GM23338 (cell line): ENCODE results near the gene FTO. TPM values are rescaled to one million over a fixed set of nuclear protein-coding genes. Genes with fewer than 3 reads are reported as not detected.

Experiments
- ATAC-seq: fragments of 200-7000 bp; cut with Tn5 transposase; 3 replicates; pipeline ENCODE4 v1.9.1; 2020
- DNase-seq: peaks from one replicate; pipeline ENCODE4 v3.0.0-alpha.2; 2015; ENCODE audit warnings: low spot score
- H2AFZ ChIP-seq: fragments of 200-600 bp; sonication (generic); 2 replicates; pipeline ENCODE4 v1.8.0; 2016; ENCODE audit warnings: antibody characterized with exemption, mild to moderate bottlenecking, moderate library complexity
- H3F3A ChIP-seq: fragments of 200-600 bp; sonication (generic); replicated peaks from 2 replicates; pipeline ENCODE4 v1.8.0; 2017; ENCODE audit warnings: antibody characterized with exemption, mixed run types, low read depth
- H3K27ac ChIP-seq: fragments of 200-600 bp; sonication (generic); 2 replicates; pipeline ENCODE4 v1.6.1; 2016; ENCODE audit warnings: low read depth
- H3K27me3 ChIP-seq: fragments of 200-600 bp; sonication (generic); 2 replicates; pipeline ENCODE4 v1.8.0; 2016; ENCODE audit warnings: mild to moderate bottlenecking, mixed run types, moderate library complexity; ENCODE audit not compliant: insufficient read depth
- H3K36me3 ChIP-seq: fragments of 200-600 bp; sonication (generic); 2 replicates; pipeline ENCODE4 v1.8.0; 2016; ENCODE audit warnings: mild to moderate bottlenecking; ENCODE audit not compliant: insufficient read depth
- H3K4me1 ChIP-seq: fragments of 200-600 bp; sonication (generic); 2 replicates; pipeline ENCODE4 v1.8.0; 2016; ENCODE audit warnings: mild to moderate bottlenecking, moderate library complexity; ENCODE audit not compliant: insufficient read depth
- H3K4me2 ChIP-seq: fragments of 200-600 bp; sonication (generic); 2 replicates; pipeline ENCODE4 v1.7.1; 2017; ENCODE audit warnings: mixed run types
- H3K4me3 ChIP-seq: fragments of 200-600 bp; sonication (generic); 2 replicates; pipeline ENCODE4 v1.6.1; 2016; ENCODE audit warnings: mixed run types
- H3K79me2 ChIP-seq: fragments of 200-600 bp; sonication (generic); replicated peaks from 2 replicates; pipeline ENCODE4 v1.8.0; 2017; ENCODE audit warnings: mild to moderate bottlenecking; ENCODE audit not compliant: insufficient read depth
- H3K9me2 ChIP-seq: fragments of 200-600 bp; sonication (generic); 2 replicates; pipeline ENCODE4 v1.8.0; 2017; ENCODE audit not compliant: insufficient read depth
- H4K20me1 ChIP-seq: fragments of 200-600 bp; sonication (generic); replicated peaks from 2 replicates; pipeline ENCODE4 v1.8.0; 2017; ENCODE audit warnings: mild to moderate bottlenecking; ENCODE audit not compliant: insufficient read depth
- H3K27ac Mint-ChIP-seq: 2 replicates; pipeline ENCODE4 v1.8.0; 2020; ENCODE audit warnings: inconsistent platforms, mild to moderate bottlenecking, moderate library complexity, mixed read lengths
- H3K27me3 Mint-ChIP-seq: 3 replicates; pipeline ENCODE4 v1.8.0; 2022; ENCODE audit warnings: low read depth, mild to moderate bottlenecking, moderate library complexity, mixed read lengths, inconsistent platforms; ENCODE audit not compliant: insufficient read depth, poor library complexity
- H3K36me3 Mint-ChIP-seq: 3 replicates; pipeline ENCODE4 v1.8.0; 2021; ENCODE audit warnings: low read depth, mild to moderate bottlenecking, inconsistent platforms, moderate library complexity, mixed read lengths
- H3K4me1 Mint-ChIP-seq: 3 replicates; pipeline ENCODE4 v1.8.0; 2020; ENCODE audit warnings: mild to moderate bottlenecking, inconsistent platforms, mixed read lengths
- H3K4me3 Mint-ChIP-seq: 3 replicates; pipeline ENCODE4 v1.8.0; 2021; ENCODE audit warnings: moderate library complexity, mild to moderate bottlenecking, inconsistent platforms, mixed read lengths
- H3K9me3 Mint-ChIP-seq: 3 replicates; pipeline ENCODE4 v1.8.0; 2020; ENCODE audit warnings: moderate library complexity, mild to moderate bottlenecking, inconsistent platforms, mixed read lengths
- CREB1 ChIP-seq: fragments of 250-450 bp; sonication (Bioruptor Pico); IDR thresholded peaks from 2 replicates; pipeline ENCODE4 v1.5.0; 2020; ENCODE audit warnings: low read depth, mild to moderate bottlenecking, moderate library complexity
- CTCF ChIP-seq, 2 experiments: fragments of 200-600 bp in 1 of 2; sonication (generic) in 1 of 2; conservative IDR thresholded peaks; 2 replicates each; pipeline versions ENCODE4 v1.5.1 to v1.6.1; 2016 to 2017; ENCODE audit warnings: antibody characterized with exemption in 2 of 2, low read depth in 2 of 2, mild to moderate bottlenecking in 2 of 2, moderate library complexity in 1 of 2
- ETS1 ChIP-seq: IDR thresholded peaks from 2 replicates; pipeline ENCODE4 v1.6.1; 2016; ENCODE audit warnings: antibody characterized with exemption
- EZH2 ChIP-seq: fragments of 200-600 bp; sonication (generic); IDR thresholded peaks from one replicate; pipeline ENCODE4 v1.8.0; 2017; ENCODE audit warnings: antibody characterized with exemption, mild to moderate bottlenecking, low read depth; ENCODE audit not compliant: unreplicated experiment
- EZH2phosphoT487 ChIP-seq: fragments of 200-600 bp; sonication (generic); IDR thresholded peaks from one replicate; pipeline ENCODE4 v1.8.1; 2018; ENCODE audit warnings: antibody characterized with exemption; ENCODE audit not compliant: unreplicated experiment
- JUNB ChIP-seq: IDR thresholded peaks from one replicate; pipeline ENCODE4 v1.6.1; 2016; ENCODE audit warnings: antibody characterized with exemption; ENCODE audit not compliant: unreplicated experiment
- NANOG ChIP-seq: IDR thresholded peaks from 2 replicates; pipeline ENCODE4 v1.6.1; 2016; ENCODE audit warnings: antibody characterized with exemption, borderline replicate concordance
- POLR2AphosphoS5 ChIP-seq: IDR thresholded peaks from 2 replicates; pipeline ENCODE4 v1.6.1; 2016; ENCODE audit warnings: antibody characterized with exemption, low read depth
- REST ChIP-seq: IDR thresholded peaks from one replicate; pipeline ENCODE4 v1.6.1; 2018; ENCODE audit warnings: antibody characterized with exemption; ENCODE audit not compliant: unreplicated experiment
- STAT1 ChIP-seq: IDR thresholded peaks from one replicate; pipeline ENCODE4 v1.6.1; 2016; ENCODE audit warnings: antibody characterized with exemption; ENCODE audit not compliant: unreplicated experiment
- ZNF114 ChIP-seq: fragments of 250-450 bp; sonication (Bioruptor Pico); IDR thresholded peaks from 2 replicates; pipeline ENCODE4 v1.5.0; 2020; ENCODE audit warnings: mild to moderate bottlenecking, moderate library complexity
- ZNF331 ChIP-seq: fragments of 250-450 bp; sonication (Bioruptor Pico); IDR thresholded peaks from 2 replicates; pipeline ENCODE4 v1.5.0; 2020; ENCODE audit warnings: low read depth, mild to moderate bottlenecking, moderate library complexity
- polyA plus RNA-seq: library from polyadenylated mRNA; unstranded; fragments of >200 nt; fragmentation: Nextera tagmentation; extraction: Ambion mirVana; gene quantifications from 2 replicates; pipeline ENCODE4 v1.2.1, GENCODE V29; 2016
- total RNA-seq: library from RNA; depleted of rRNA; stranded (reverse); fragments of >200 nt; shearing (Covaris generic); gene quantifications from 2 replicates; pipeline ENCODE4 v1.2.3, GENCODE V29; 2014

The FTO gene
- total and polyA plus RNA-seq, 2 experiments from 2014 or later = 17.7 to 69.6 TPM

- no peaks in the 10 kb centered on the region for H3K9me3 Mint-ChIP-seq
- Histone ChIP-seq H3F3A (no peaks in the 10 kb centered on the region), H3K36me3 (no peaks in the 10 kb centered on the region), H3K4me2 (no peak overlapping the region), H3K79me2 (peaks cover 54% of the 10 kb centered on the region), H3K27ac (no peak overlapping the region), H3K9me2 (no peaks in the 10 kb centered on the region), H4K20me1 (peaks cover 15% of the 10 kb centered on the region), H3K27me3 (no peaks in the 10 kb centered on the region), H2AFZ (no peak overlapping the region), H3K4me1 (no peaks in the 10 kb centered on the region), H3K4me3 (no peak overlapping the region)
- no peak for TF ChIP-seq NANOG
- TF ChIP-seq ZNF331 = no peak
- no peak for TF ChIP-seq ETS1
- no peak for TF ChIP-seq CTCF (conservative IDR thresholded peaks at IDR 0.05; ENCODE audit: low read depth in 2 of 2)
- TF ChIP-seq STAT1 = no peak
- TF ChIP-seq EZH2phosphoT487 = no peak
- TF ChIP-seq POLR2AphosphoS5 = no peak
- DNase-seq = no peak
- H3K4me3 Mint-ChIP-seq = no peak overlapping the region
- peaks cover 4% of the 10 kb centered on the region; the same call in 1 of the 3 replicates for H3K4me1 Mint-ChIP-seq
- no peak for ATAC-seq
- peak overlapping the region; percentile 1; the same call in 1 of the 2 replicates for H3K27ac Mint-ChIP-seq
- H3K27me3 Mint-ChIP-seq = peaks cover 3% of the 10 kb centered on the region
- H3K36me3 Mint-ChIP-seq = no peaks in the 10 kb centered on the region
These were observed 28.5 kb downstream of the FTO start for GRCh38 chr16:53732296-53732929.

- Mint-ChIP-seq H3K4me3 (no peak overlapping the region), H3K4me1 (peaks cover 4% of the 10 kb centered on the region; the same call in 1 of the 3 replicates), H3K27me3 (no peaks in the 10 kb centered on the region), H3K36me3 (no peaks in the 10 kb centered on the region), H3K9me3 (no peaks in the 10 kb centered on the region), H3K27ac (no peak overlapping the region)
- ATAC-seq (no peak), DNase-seq (no peak)
- Histone ChIP-seq H3K27ac (no peak overlapping the region), H3F3A (no peaks in the 10 kb centered on the region), H3K79me2 (peaks cover 51% of the 10 kb centered on the region), H3K36me3 (no peaks in the 10 kb centered on the region), H3K4me3 (no peak overlapping the region), H3K4me1 (no peaks in the 10 kb centered on the region), H3K9me2 (no peaks in the 10 kb centered on the region), H3K27me3 (no peaks in the 10 kb centered on the region), H4K20me1 (peaks cover 12% of the 10 kb centered on the region), H3K4me2 (no peak overlapping the region), H2AFZ (no peak overlapping the region)
- TF ChIP-seq STAT1 (no peak), ZNF114 (CRISPR knock-in tag) (no peak), EZH2 (no peak), REST (no peak), POLR2AphosphoS5 (no peak), EZH2phosphoT487 (no peak), JUNB (no peak), CTCF (conservative IDR thresholded peaks at IDR 0.05; ENCODE audit: low read depth in 2 of 2) (no peak), ZNF331 (no peak), NANOG (no peak), CREB1 (CRISPR knock-in tag) (no peak)
These were observed 31.0 kb downstream of the FTO start for GRCh38 chr16:53734908-53735307.
